ENCODE results near the gene SEMA4C. TPM values are rescaled to one million over a fixed set of nuclear protein-coding genes. Genes with fewer than 3 reads are reported as not detected.
"Not testable (repeated sequence)": the region's sequence is repeated elsewhere in the genome, so short reads cannot be mapped to it uniquely, and the experiment has no call there.

The SEMA4C gene
- total RNA-seq, 2 experiments from 2014 or later: 7.7 to 8.5 TPM

- Mint-ChIP-seq H3K9me3 (no peaks in the 10 kb centered on the region), H3K4me1 (ENCODE audit: low read depth) (peaks cover 57% of the 10 kb centered on the region), H3K27ac (no peak overlapping the region), H3K36me3 (ENCODE audit: low read depth) (no peaks in the 10 kb centered on the region), H3K4me3 (no peak overlapping the region), H3K27me3 (ENCODE audit: low read depth) (no peaks in the 10 kb centered on the region)
- CTCF ChIA-PET: no interaction called here
- intact Hi-C loops (cut with micrococcal nuclease): no loop called here
- DNase-seq: no peak
Observed at GRCh38 chr2:96894151-96894531, 24.3 kb upstream of the SEMA4C start.

GRCh38 chr2:96893289-96894150 lies 23.6 kb upstream of the SEMA4C start:
- peaks cover 57% of the 10 kb centered on the region for H3K4me1 Mint-ChIP-seq (ENCODE audit: low read depth)
- no peak for DNase-seq
- H3K27ac Mint-ChIP-seq: no peak overlapping the region
- H3K4me3 Mint-ChIP-seq: no peak overlapping the region
- no peaks in the 10 kb centered on the region for H3K9me3 Mint-ChIP-seq
- no peaks in the 10 kb centered on the region for H3K36me3 Mint-ChIP-seq (ENCODE audit: low read depth)
- CTCF ChIA-PET: interaction anchor here (0.5 to 1.0 kb wide), 3 partner anchors 58 to 769 kb away, joined by 3 read pairs; no protein-coding TSS in a partner anchor
- no peaks in the 10 kb centered on the region for H3K27me3 Mint-ChIP-seq (ENCODE audit: low read depth)
- intact Hi-C loops (cut with micrococcal nuclease): no loop called here

- intact Hi-C loops (cut with micrococcal nuclease): no loop called here
- Mint-ChIP-seq H3K36me3 (ENCODE audit: low read depth) (no peaks in the 10 kb centered on the region), H3K9me3 (no peaks in the 10 kb centered on the region)
Observed at GRCh38 chr2:96891591-96892333, 21.9 kb upstream of the SEMA4C start.

GRCh38 chr2:96890726-96891385 lies 21.0 kb upstream of the SEMA4C start:
- CTCF ChIA-PET: interaction anchor here (0.6 to 2.5 kb wide), 6 partner anchors 13 to 119 kb away, joined by 3 to 11 read pairs (median 4); partner anchors contain the start of gene ANKRD39
- no peaks in the 10 kb centered on the region for H3K27me3 Mint-ChIP-seq (ENCODE audit: low read depth)
- H3K4me1 Mint-ChIP-seq (ENCODE audit: low read depth): peaks cover 47% of the 10 kb centered on the region
- no peak overlapping the region for H3K27ac Mint-ChIP-seq
- intact Hi-C loops (cut with micrococcal nuclease): no loop called here
- no peak for DNase-seq
- H3K4me3 Mint-ChIP-seq: no peak overlapping the region
- no peaks in the 10 kb centered on the region for H3K9me3 Mint-ChIP-seq
- H3K36me3 Mint-ChIP-seq (ENCODE audit: low read depth): no peaks in the 10 kb centered on the region

More at GRCh38 chr2:96891591-96892333, 21.9 kb upstream of the SEMA4C start:
- peak; percentile 35 for DNase-seq
- Mint-ChIP-seq H3K27me3 (ENCODE audit: low read depth) (no peaks in the 10 kb centered on the region), H3K4me1 (ENCODE audit: low read depth) (peaks cover 55% of the 10 kb centered on the region), H3K27ac (no peak overlapping the region), H3K4me3 (no peak overlapping the region)
- CTCF ChIA-PET: interaction anchor here (0.6 to 2.5 kb wide), 4 partner anchors 34 to 118 kb away, joined by 3 to 11 read pairs (median 4); partner anchors contain the start of gene ANKRD39

- no peak for DNase-seq
- intact Hi-C loops (cut with micrococcal nuclease): no loop called here
- Mint-ChIP-seq H3K4me3 (no peak overlapping the region), H3K36me3 (ENCODE audit: low read depth) (no peaks in the 10 kb centered on the region), H3K4me1 (ENCODE audit: low read depth) (peaks cover 41% of the 10 kb centered on the region), H3K27me3 (ENCODE audit: low read depth) (no peaks in the 10 kb centered on the region), H3K27ac (no peak overlapping the region), H3K9me3 (no peaks in the 10 kb centered on the region)
- CTCF ChIA-PET: interaction anchor here (1.0 to 2.5 kb wide), 3 partner anchors 14 to 65 kb away, joined by 3 to 11 read pairs (median 6); partner anchors contain the start of gene ANKRD39
Observed at GRCh38 chr2:96890252-96890651, 20.4 kb upstream of the SEMA4C start.

- CTCF ChIA-PET: interaction anchor here (0.6 kb wide), 2 partner anchors 9 to 62 kb away, joined by 3 read pairs; no protein-coding TSS in a partner anchor
- intact Hi-C loops (cut with micrococcal nuclease); H3K27ac Mint-ChIP-seq; H3K4me3 Mint-ChIP-seq; H3K36me3 Mint-ChIP-seq (ENCODE audit: low read depth); DNase-seq; H3K9me3 Mint-ChIP-seq; H3K27me3 Mint-ChIP-seq (ENCODE audit: low read depth): not testable (repeated sequence)
- peaks cover 37% of the 10 kb centered on the region for H3K4me1 Mint-ChIP-seq (ENCODE audit: low read depth)
Observed at GRCh38 chr2:96889502-96889901, 19.6 kb upstream of the SEMA4C start.

GRCh38 chr2:96888072-96889011 lies 18.5 kb upstream of the SEMA4C start:
- H3K4me3 Mint-ChIP-seq: no peak overlapping the region
- intact Hi-C loops (cut with micrococcal nuclease): no loop called here
- no peaks in the 10 kb centered on the region for H3K27me3 Mint-ChIP-seq (ENCODE audit: low read depth)
- H3K27ac Mint-ChIP-seq: no peak overlapping the region
- CTCF ChIA-PET: interaction anchor here (0.6 kb wide), 1 partner anchor 30 kb away, joined by 3 read pairs; no protein-coding TSS in a partner anchor
- H3K4me1 Mint-ChIP-seq (ENCODE audit: low read depth): peaks cover 35% of the 10 kb centered on the region
- DNase-seq: no peak
- H3K36me3 Mint-ChIP-seq (ENCODE audit: low read depth): no peaks in the 10 kb centered on the region
- H3K9me3 Mint-ChIP-seq: no peaks in the 10 kb centered on the region

- Mint-ChIP-seq H3K36me3 (ENCODE audit: low read depth) (no peaks in the 10 kb centered on the region), H3K27ac (no peak overlapping the region), H3K4me3 (no peak overlapping the region), H3K9me3 (no peaks in the 10 kb centered on the region), H3K4me1 (ENCODE audit: low read depth) (peaks cover 28% of the 10 kb centered on the region), H3K27me3 (ENCODE audit: low read depth) (no peaks in the 10 kb centered on the region)
- DNase-seq: no peak
- CTCF ChIA-PET: interaction anchor here (0.6 kb wide), 1 partner anchor 29 kb away, joined by 3 read pairs; no protein-coding TSS in a partner anchor
- intact Hi-C loops (cut with micrococcal nuclease): no loop called here
Observed at GRCh38 chr2:96887493-96888012, 17.7 kb upstream of the SEMA4C start.

- Mint-ChIP-seq H3K9me3 (no peaks in the 10 kb centered on the region), H3K27me3 (ENCODE audit: low read depth) (no peaks in the 10 kb centered on the region), H3K36me3 (ENCODE audit: low read depth) (no peaks in the 10 kb centered on the region), H3K4me3 (no peak overlapping the region), H3K27ac (no peak overlapping the region), H3K4me1 (ENCODE audit: low read depth) (peaks cover 13% of the 10 kb centered on the region)
- no peak for DNase-seq
- CTCF ChIA-PET: interaction anchor here (0.6 to 1.4 kb wide), 4 partner anchors 14 to 76 kb away, joined by 3 to 4 read pairs (median 4); partner anchors contain the start of gene ANKRD39
- intact Hi-C loops (cut with micrococcal nuclease): no loop called here
Observed at GRCh38 chr2:96885432-96886347, 15.8 kb upstream of the SEMA4C start.

GRCh38 chr2:96884299-96885094 lies 14.6 kb upstream of the SEMA4C start:
- DNase-seq: no peak
- Mint-ChIP-seq H3K36me3 (ENCODE audit: low read depth) (no peaks in the 10 kb centered on the region), H3K4me1 (ENCODE audit: low read depth) (peaks cover 11% of the 10 kb centered on the region), H3K4me3 (no peak overlapping the region), H3K27me3 (ENCODE audit: low read depth) (no peaks in the 10 kb centered on the region), H3K9me3 (no peaks in the 10 kb centered on the region), H3K27ac (no peak overlapping the region)
- CTCF ChIA-PET: interaction anchor here (1.1 to 1.4 kb wide), 2 partner anchors 67 to 77 kb away, joined by 3 read pairs; no protein-coding TSS in a partner anchor
- intact Hi-C loops (cut with micrococcal nuclease): no loop called here
